Transverse colon (tissue), 4 donors: Measurements from ENCODE around the gene RABEP2. TPM values are rescaled to one million over a fixed set of nuclear protein-coding genes. Genes with fewer than 3 reads are reported as not detected.

Experiments used
- DNase-seq: peaks from one replicate; pipeline ENCODE4 v3.0.0-alpha.2; 2019
- H3K27ac ChIP-seq, 4 donors: fragments of 200-600 bp; sonication (generic); 2 replicates each; pipeline ENCODE4 v1.5.1; 2016 to 2018; ENCODE audit warnings: inconsistent platforms in 4 of 4
- H3K27me3 ChIP-seq: fragments of 200-600 bp; sonication (generic); 2 replicates; pipeline ENCODE4 v1.5.1; 2017; ENCODE audit warnings: inconsistent platforms
- H3K36me3 ChIP-seq, 4 donors: fragments of 200-600 bp; sonication (generic); 2 replicates each; pipeline ENCODE4 v1.5.1; 2017 to 2019; ENCODE audit warnings: inconsistent platforms in 4 of 4
- H3K4me1 ChIP-seq, 4 donors: fragments of 200-600 bp; sonication (generic); 2 replicates each; pipeline ENCODE4 v1.5.1; 2017 to 2020; ENCODE audit warnings: inconsistent platforms in 4 of 4
- H3K4me3 ChIP-seq, 4 donors: fragments of 200-600 bp; sonication (generic); 1 replicate in 1 of 4; 2 replicates in 3 of 4; pipeline versions ENCODE4 v1.5.1 to v1.6.1; 2017 to 2019; ENCODE audit warnings: inconsistent platforms in 4 of 4
- H3K9me3 ChIP-seq, 2 donors: fragments of 200-600 bp; sonication (generic); 2 replicates each; pipeline ENCODE4 v1.5.1; 2017 to 2019; ENCODE audit warnings: inconsistent platforms in 2 of 2
- EP300 ChIP-seq: sonication (generic); formaldehyde crosslinking; IDR thresholded peaks from one replicate; pipeline ENCODE4 v1.6.1; 2017; ENCODE audit warnings: antibody characterized with exemption, low read depth
- POLR2A ChIP-seq: fragments of 450-650 bp; IDR thresholded peaks from one replicate; pipeline ENCODE4 v1.6.1; 2016; ENCODE audit warnings: antibody characterized with exemption, mild to moderate bottlenecking, moderate library complexity
- POLR2AphosphoS5 ChIP-seq, 3 donors: sonication (generic); formaldehyde crosslinking; IDR thresholded peaks; one replicate each; pipeline ENCODE4 v1.6.1; 2016; ENCODE audit warnings: antibody characterized with exemption in 3 of 3
- WGBS, 2 donors: methylation state at CpG; one replicate each; pipeline ENCODE4 v1.1.5; 2018; ENCODE audit warnings: low coverage in 1 of 2; 5-methylcytosine and 5-hydroxymethylcytosine counted together
- in situ Hi-C, 4 donors: fragments of 200-750 bp; cut with MboI; loops; one replicate each; pipeline versions ENCODE4 v1.15.0 to v1.15.1; 2017; ENCODE audit warnings: low sequenced_read_pairs in 3 of 4, low pct_ligation_motif_present in 1 of 4, low pct_unique_long_range_greater_than_20kb in 1 of 4
- intact Hi-C: fragments of 100-400 bp; cut with DNase I; formaldehyde crosslinking; loops from one replicate; pipeline ENCODE4 v1.15.1; 2023; ENCODE audit warnings: low total_unique reads
- total RNA-seq, 4 donors: library from RNA; depleted of rRNA; stranded (reverse); fragments of >200 nt; gene quantifications; one replicate each; pipeline ENCODE4 v1.1.0, GENCODE V29; 2016
- TF ChIP-seq, protein P1 (sequence below), 5 experiments: fragments of 200-600 bp in 3 of 5; fragments of 450-650 bp in 2 of 5; sonication (generic) in 3 of 5; IDR thresholded peaks; 1 replicate in 2 of 5; 2 replicates in 3 of 5; pipeline ENCODE4 v1.5.1; 2016 to 2017; ENCODE audit warnings: antibody characterized with exemption in 5 of 5, inconsistent platforms in 3 of 5, mild to moderate bottlenecking in 2 of 5, moderate library complexity in 1 of 5

Gene RABEP2
- total RNA-seq, 4 donors from 2014 or later = 57.1 to 182 (median 130) TPM

DNA sequence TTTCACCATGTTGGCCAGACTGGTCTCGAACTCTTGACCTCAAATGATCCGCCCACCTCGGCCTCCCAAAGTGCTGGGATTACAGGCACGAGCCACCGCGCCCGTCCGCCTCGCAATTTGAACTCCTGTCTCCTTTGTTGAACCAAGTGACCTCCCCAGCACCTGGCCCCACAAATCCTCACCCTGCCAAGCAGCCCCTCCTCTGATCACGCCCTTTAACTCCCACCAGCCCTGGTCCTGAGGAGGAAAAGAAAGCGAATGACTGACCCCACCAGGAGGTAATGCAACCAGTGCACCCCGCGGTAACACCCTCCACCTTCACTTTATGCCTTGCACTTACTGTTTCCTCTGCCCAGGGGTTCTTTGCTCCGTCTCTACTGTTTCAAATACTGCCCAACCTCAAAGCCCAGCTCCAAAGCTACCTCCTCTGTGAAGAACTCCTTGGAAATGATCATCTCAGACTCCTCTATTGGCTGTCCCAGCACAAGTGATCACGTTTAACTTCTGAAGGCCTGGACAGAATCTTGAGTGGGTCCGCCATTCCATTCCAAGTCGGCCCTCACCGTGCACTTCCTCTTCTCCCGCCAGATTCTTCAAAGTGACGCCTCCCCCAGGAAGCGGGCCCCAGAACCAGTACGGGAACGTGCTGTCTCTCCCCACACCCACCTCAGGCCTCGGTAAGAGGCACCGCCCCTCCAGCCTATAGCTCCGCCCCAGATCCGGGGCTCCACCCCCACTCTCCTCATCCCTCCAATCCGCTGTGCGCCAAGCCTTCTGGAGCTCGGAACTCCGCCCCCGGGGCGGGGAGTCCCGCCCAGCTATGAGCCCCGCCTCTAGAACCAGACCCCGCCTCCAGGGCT is 11.1 kb upstream of the RABEP2 start:
- Histone ChIP-seq H3K36me3 (no peaks in the 10 kb centered on the region), H3K27ac (peak overlapping the region in 1 of 4 donors; percentile 10), H3K4me3 (peak overlapping the region in 2 of 4 donors; percentile 13 to 36), H3K4me1 (peaks cover 0 to 6% (median 2%) of the 10 kb centered on the region in 4 donors), H3K9me3 (no peaks in the 10 kb centered on the region), H3K27me3 (no peaks in the 10 kb centered on the region)
- in situ Hi-C loops = no loop called here
- peak; percentile 89 for DNase-seq
- WGBS, 2 donors = 25 to 43% methylated on average over 4 to 23 of the region's 36 CpGs
- TF ChIP-seq POLR2AphosphoS5 (IDR thresholded peaks at IDR 0.05) (no peak), POLR2A (no peak), EP300 (no peak)
- TF ChIP-seq, protein P1, sequence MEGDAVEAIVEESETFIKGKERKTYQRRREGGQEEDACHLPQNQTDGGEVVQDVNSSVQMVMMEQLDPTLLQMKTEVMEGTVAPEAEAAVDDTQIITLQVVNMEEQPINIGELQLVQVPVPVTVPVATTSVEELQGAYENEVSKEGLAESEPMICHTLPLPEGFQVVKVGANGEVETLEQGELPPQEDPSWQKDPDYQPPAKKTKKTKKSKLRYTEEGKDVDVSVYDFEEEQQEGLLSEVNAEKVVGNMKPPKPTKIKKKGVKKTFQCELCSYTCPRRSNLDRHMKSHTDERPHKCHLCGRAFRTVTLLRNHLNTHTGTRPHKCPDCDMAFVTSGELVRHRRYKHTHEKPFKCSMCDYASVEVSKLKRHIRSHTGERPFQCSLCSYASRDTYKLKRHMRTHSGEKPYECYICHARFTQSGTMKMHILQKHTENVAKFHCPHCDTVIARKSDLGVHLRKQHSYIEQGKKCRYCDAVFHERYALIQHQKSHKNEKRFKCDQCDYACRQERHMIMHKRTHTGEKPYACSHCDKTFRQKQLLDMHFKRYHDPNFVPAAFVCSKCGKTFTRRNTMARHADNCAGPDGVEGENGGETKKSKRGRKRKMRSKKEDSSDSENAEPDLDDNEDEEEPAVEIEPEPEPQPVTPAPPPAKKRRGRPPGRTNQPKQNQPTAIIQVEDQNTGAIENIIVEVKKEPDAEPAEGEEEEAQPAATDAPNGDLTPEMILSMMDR (IDR thresholded peaks at IDR 0.05) = no peak
- intact Hi-C loops = loop anchor here (2.0 kb wide), 1 partner anchor 57 kb away; the partner anchor contains the start of gene ATP2A1

- Histone ChIP-seq H3K4me3 (no peak overlapping the region), H3K9me3 (no peaks in the 10 kb centered on the region), H3K27ac (no peak overlapping the region), H3K4me1 (peaks cover 0 to 6% (median 2%) of the 10 kb centered on the region in 4 donors), H3K36me3 (no peaks in the 10 kb centered on the region), H3K27me3 (no peaks in the 10 kb centered on the region)
- WGBS, 2 donors = 93% methylated on average over 4 of the region's 4 CpGs; no CpG with 5 or more reads in 1 of the 2 donors
- intact Hi-C loops (loop anchor here (2.0 kb wide), 1 partner anchor 57 kb away; the partner anchor contains the start of gene ATP2A1), in situ Hi-C loops (no loop called here)
- no peak for DNase-seq
- TF ChIP-seq POLR2AphosphoS5 (IDR thresholded peaks at IDR 0.05) (no peak), EP300 (no peak), POLR2A (no peak)
- TF ChIP-seq, protein P1 (IDR thresholded peaks at IDR 0.05) = no peak
Measured at GRCh38 chr16:28935346-28935745, 10.3 kb upstream of the RABEP2 start.

DNA sequence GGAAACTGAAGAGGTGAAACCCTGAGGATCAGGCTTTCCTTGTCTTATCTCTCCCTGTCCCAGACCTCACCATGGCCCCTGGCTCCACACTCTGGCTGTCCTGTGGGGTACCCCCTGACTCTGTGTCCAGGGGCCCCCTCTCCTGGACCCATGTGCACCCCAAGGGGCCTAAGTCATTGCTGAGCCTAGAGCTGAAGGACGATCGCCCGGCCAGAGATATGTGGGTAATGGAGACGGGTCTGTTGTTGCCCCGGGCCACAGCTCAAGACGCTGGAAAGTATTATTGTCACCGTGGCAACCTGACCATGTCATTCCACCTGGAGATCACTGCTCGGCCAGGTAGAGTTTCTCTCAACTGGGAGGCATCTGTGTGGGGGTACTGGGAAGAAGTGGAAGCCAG is 8.1 kb upstream of the RABEP2 start:
- TF ChIP-seq EP300 (no peak), POLR2A (no peak), POLR2AphosphoS5 (IDR thresholded peaks at IDR 0.05) (no peak)
- no peak for DNase-seq
- in situ Hi-C loops (no loop called here), intact Hi-C loops (no loop called here)
- peaks cover 0 to 6% (median 2%) of the 10 kb centered on the region in 4 donors for H3K4me1 ChIP-seq
- no peak overlapping the region for H3K4me3 ChIP-seq
- no peak overlapping the region for H3K27ac ChIP-seq
- 86% methylated on average over 8 of the region's 8 CpGs; no CpG with 5 or more reads in 1 of the 2 donors for WGBS, 2 donors
- no peaks in the 10 kb centered on the region for H3K36me3 ChIP-seq
- no peaks in the 10 kb centered on the region for H3K27me3 ChIP-seq
- no peaks in the 10 kb centered on the region for H3K9me3 ChIP-seq

DNA sequence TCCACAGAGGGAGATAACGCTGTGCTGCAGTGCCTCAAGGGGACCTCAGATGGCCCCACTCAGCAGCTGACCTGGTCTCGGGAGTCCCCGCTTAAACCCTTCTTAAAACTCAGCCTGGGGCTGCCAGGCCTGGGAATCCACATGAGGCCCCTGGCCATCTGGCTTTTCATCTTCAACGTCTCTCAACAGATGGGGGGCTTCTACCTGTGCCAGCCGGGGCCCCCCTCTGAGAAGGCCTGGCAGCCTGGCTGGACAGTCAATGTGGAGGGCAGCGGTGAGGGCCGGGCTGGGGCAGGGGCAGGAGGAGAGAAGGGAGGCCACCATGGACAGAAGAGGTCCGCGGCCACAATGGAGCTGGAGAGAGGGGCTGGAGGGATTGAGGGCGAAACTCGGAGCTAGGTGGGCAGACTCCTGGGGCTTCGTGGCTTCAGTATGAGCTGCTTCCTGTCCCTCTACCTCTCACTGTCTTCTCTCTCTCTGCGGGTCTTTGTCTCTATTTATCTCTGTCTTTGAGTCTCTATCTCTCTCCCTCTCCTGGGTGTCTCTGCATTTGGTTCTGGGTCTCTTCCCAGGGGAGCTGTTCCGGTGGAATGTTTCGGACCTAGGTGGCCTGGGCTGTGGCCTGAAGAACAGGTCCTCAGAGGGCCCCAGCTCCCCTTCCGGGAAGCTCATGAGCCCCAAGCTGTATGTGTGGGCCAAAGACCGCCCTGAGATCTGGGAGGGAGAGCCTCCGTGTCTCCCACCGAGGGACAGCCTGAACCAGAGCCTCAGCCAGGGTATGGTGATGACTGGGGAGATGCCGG is 7.5 kb upstream of the RABEP2 start:
- H3K9me3 ChIP-seq = no peaks in the 10 kb centered on the region
- H3K27ac ChIP-seq = no peak overlapping the region
- 63 to 84% methylated on average over 2 to 20 of the region's 20 CpGs for WGBS, 2 donors
- H3K4me1 ChIP-seq = peaks cover 0 to 6% (median 2%) of the 10 kb centered on the region in 4 donors
- H3K36me3 ChIP-seq = no peaks in the 10 kb centered on the region
- no peak for TF ChIP-seq POLR2AphosphoS5 (IDR thresholded peaks at IDR 0.05)
- no peak for TF ChIP-seq EP300
- no peak for TF ChIP-seq POLR2A
- TF ChIP-seq, protein P1 (IDR thresholded peaks at IDR 0.05) = no peak
- H3K4me3 ChIP-seq = peak overlapping the region in 1 of 4 donors; percentile 11
- intact Hi-C loops (no loop called here), in situ Hi-C loops (no loop called here)
- DNase-seq = no peak
- H3K27me3 ChIP-seq = no peaks in the 10 kb centered on the region
